Spleen (tissue), 11 donors: ENCODE data around the gene NDUFA7. TPM values are rescaled to one million over a fixed set of nuclear protein-coding genes. Genes with fewer than 3 reads are reported as not detected.
A peak's percentile ranks its signal among the peaks of the same experiment; 100 is the strongest.

Source experiments
- DNase-seq: peaks from one replicate; pipeline ENCODE4 v3.0.0-alpha.2; 2020
- H3K27ac ChIP-seq, 8 donors: fragments of 200-600 bp; sonication (generic) in 7 of 8; 1 replicate in 4 of 8; 2 replicates in 4 of 8; pipeline versions ENCODE4 v1.5.0 to v1.8.0; 2016 to 2021; ENCODE audit warnings: inconsistent platforms in 4 of 8, mild to moderate bottlenecking in 4 of 8, moderate library complexity in 1 of 8
- H3K27me3 ChIP-seq, 7 donors: fragments of 200-600 bp; sonication (generic) in 6 of 7; replicated peaks in 1 of 7; 1 replicate in 4 of 7; 2 replicates in 3 of 7; pipeline versions ENCODE4 v1.5.0 to v1.8.0; 2016 to 2021; ENCODE audit warnings: inconsistent platforms in 3 of 7, mild to moderate bottlenecking in 1 of 7
- H3K36me3 ChIP-seq, 6 donors: fragments of 200-600 bp; sonication (generic) in 5 of 6; 1 replicate in 4 of 6; 2 replicates in 2 of 6; pipeline versions ENCODE4 v1.5.0 to v1.8.0; 2016 to 2021; ENCODE audit warnings: inconsistent platforms in 2 of 6
- H3K4me1 ChIP-seq, 6 donors: fragments of 200-600 bp; sonication (generic) in 5 of 6; 1 replicate in 3 of 6; 2 replicates in 3 of 6; pipeline versions ENCODE4 v1.5.0 to v1.8.0; 2016 to 2021; ENCODE audit warnings: inconsistent platforms in 3 of 6
- H3K4me3 ChIP-seq, 8 donors: fragments of 200-600 bp; sonication (generic) in 7 of 8; 1 replicate in 4 of 8; 2 replicates in 4 of 8; pipeline versions ENCODE4 v1.5.0 to v1.8.0; 2016 to 2021; ENCODE audit warnings: inconsistent platforms in 4 of 8, mild to moderate bottlenecking in 4 of 8, moderate library complexity in 2 of 8
- H3K9me3 ChIP-seq, 8 donors: fragments of 200-600 bp; sonication (generic) in 7 of 8; 1 replicate in 4 of 8; 2 replicates in 4 of 8; pipeline versions ENCODE4 v1.5.0 to v1.8.0; 2016 to 2021; ENCODE audit warnings: inconsistent platforms in 4 of 8
- CTCF ChIP-seq, 11 experiments: fragments of 200-600 bp in 7 of 11; fragments of 450-650 bp in 4 of 11; sonication (generic) in 4 of 11; IDR thresholded peaks in 8 of 11; conservative IDR thresholded peaks in 3 of 11; 1 replicate in 7 of 11; 2 replicates in 4 of 11; pipeline versions ENCODE4 v1.4.0 to v1.8.0; 2016 to 2021; ENCODE audit warnings: antibody characterized with exemption in 11 of 11, inconsistent platforms in 4 of 11, mild to moderate bottlenecking in 1 of 11
- POLR2A ChIP-seq, 3 donors: fragments of 450-650 bp; IDR thresholded peaks; one replicate each; pipeline ENCODE4 v1.5.1; 2017; ENCODE audit warnings: antibody characterized with exemption in 3 of 3, mild to moderate bottlenecking in 1 of 3
- POLR2AphosphoS5 ChIP-seq, 3 donors: sonication (generic); formaldehyde crosslinking; IDR thresholded peaks; one replicate each; pipeline ENCODE4 v1.5.1; 2017; ENCODE audit warnings: antibody characterized with exemption in 3 of 3
- WGBS, 5 donors: extraction: QIAGEN DNeasy Blood & Tissue Kit in 3 of 5; methylation state at CpG; one replicate each; pipeline versions ENCODE4 v1.1.5 to v1.1.7; 2013 to 2018; 5-methylcytosine and 5-hydroxymethylcytosine counted together
- intact Hi-C: fragments of 100-400 bp; cut with DNase I; formaldehyde crosslinking; loops from one replicate; pipeline ENCODE4 v1.15.0; 2023; ENCODE audit warnings: low total_unique reads
- polyA plus RNA-seq, 3 donors: library from polyadenylated mRNA; stranded (reverse); fragments of 200-250 nt; gene quantifications; one replicate each; pipeline ENCODE4 v1.2.1, GENCODE V29; 2013
- total RNA-seq, 7 donors: library from RNA; depleted of rRNA in 3 of 7; stranded (reverse); fragments of >200 nt in 3 of 7; fragmentation: NEBNext Ultra II Directional in 4 of 7; extraction: Animal tissue kit (Norgen Biotek cat#: 25700) in 4 of 7; gene quantifications; one replicate each; pipeline versions ENCODE4 v1.1.0 to v1.2.1, GENCODE V29; 2016 to 2021
- donor health status: healthy with polysubstance abuse.
- donor health status: DM: no; HTN: no; CAD: no; lungs with moderate emphysema.
- donor health status: DM: no; HTN: no; CAD: no.
- donor health status: Bipolar disorder and iron deficiency.
- donor health status: healthy.
- donor health status: DM: no; HTN: no; CAD: no.
- donor health status: DM: yes; HTN: yes; CAD: no.

The NDUFA7 gene
- total and polyA plus RNA-seq, 10 donors: 14.6 to 131 (median 31.1) TPM

GRCh38 chr19:8366961-8367326 is 45.8 kb upstream of the NDUFA7 start:
- H3K4me1 ChIP-seq: peaks cover 12 to 97% (median 66%) of the 10 kb centered on the region in 6 donors
- peaks cover 0 to 73% (median 21%) of the 10 kb centered on the region in 7 donors for H3K27me3 ChIP-seq
- H3K27ac ChIP-seq: peak overlapping the region in 7 of 8 donors; percentile 47 to 78 (median 66)
- peak; percentile 47 for DNase-seq
- TF ChIP-seq POLR2AphosphoS5 (IDR thresholded peaks at IDR 0.05) (no peak), CTCF (IDR thresholded peaks at IDR 0.05 in 8 of 11, conservative IDR thresholded peaks at IDR 0.05 in 3 of 11) (no peak), POLR2A (IDR thresholded peaks at IDR 0.05) (no peak)
- WGBS, 5 donors: 48 to 76% (median 65%) methylated on average over 13 of the region's 13 CpGs
- H3K9me3 ChIP-seq: no peaks in the 10 kb centered on the region
- intact Hi-C loops: no loop called here
- H3K36me3 ChIP-seq: no peaks in the 10 kb centered on the region
- H3K4me3 ChIP-seq: peak overlapping the region in 2 of 8 donors; percentile 8 to 72

GRCh38 chr19:8366121-8366581 is 45.0 kb upstream of the NDUFA7 start:
- intact Hi-C loops: no loop called here
- TF ChIP-seq POLR2AphosphoS5 (IDR thresholded peaks at IDR 0.05) (no peak), POLR2A (IDR thresholded peaks at IDR 0.05) (no peak), CTCF (IDR thresholded peaks at IDR 0.05 in 8 of 11, conservative IDR thresholded peaks at IDR 0.05 in 3 of 11) (no peak)
- DNase-seq: peak; percentile 55
- Histone ChIP-seq H3K36me3 (no peaks in the 10 kb centered on the region), H3K27ac (peak overlapping the region in 4 of 8 donors; percentile 66 to 78 (median 72)), H3K4me1 (peaks cover 12 to 99% (median 66%) of the 10 kb centered on the region in 6 donors), H3K4me3 (peak overlapping the region in 2 of 8 donors; percentile 8 to 72), H3K27me3 (peaks cover 0 to 81% (median 21%) of the 10 kb centered on the region in 7 donors), H3K9me3 (no peaks in the 10 kb centered on the region)
- 78 to 94% (median 87%) methylated on average over 4 to 11 of the region's 11 CpGs for WGBS, 5 donors

GRCh38 chr19:8363803-8364771 is 42.9 kb upstream of the NDUFA7 start, which contains the start of gene ANGPTL4:
Gene ANGPTL4 (plus strand): TSS chr19:8364155. CDS start chr19:8364322, 167 bp downstream.
- peaks cover 0 to 89% (median 21%) of the 10 kb centered on the region in 7 donors for H3K27me3 ChIP-seq
- H3K4me1 ChIP-seq: peaks cover 12 to 80% (median 56%) of the 10 kb centered on the region in 6 donors
- no peaks in the 10 kb centered on the region for H3K9me3 ChIP-seq
- peak within 1 kb of the TSS; percentile 35 to 78 (median 63) for H3K27ac ChIP-seq
- TF ChIP-seq POLR2AphosphoS5 (IDR thresholded peaks at IDR 0.05) (peak; percentile 65 to 80 (median 79)), CTCF (IDR thresholded peaks at IDR 0.05 in 8 of 11, conservative IDR thresholded peaks at IDR 0.05 in 3 of 11) (no peak), POLR2A (IDR thresholded peaks at IDR 0.05) (no peak)
- peak within 1 kb of the TSS; percentile 41 to 72 (median 46) for H3K4me3 ChIP-seq
- H3K36me3 ChIP-seq: no peaks in the 10 kb centered on the region
- peak; percentile 69 for DNase-seq
- intact Hi-C loops: no loop called here
- WGBS, 5 donors: 2 to 4% (median 2%) methylated on average over 47 to 81 of the region's 81 CpGs
